ENCODE results near the gene TMEM176A.

GRCh38 chr7:150848111-150848510 is 47.5 kb downstream of the TMEM176A start:
- no peak for TF ChIP-seq CTCF (IDR thresholded peaks at IDR 0.05)
- TF ChIP-seq REST (IDR thresholded peaks at IDR 0.05; ENCODE audit: insufficient read depth in 1 of 2, low read depth in 2 of 2, low read length in 1 of 2) = no peak
- TF ChIP-seq TCF7L2 (IDR thresholded peaks at IDR 0.05; ENCODE audit: low read depth, low read length) = no peak
- no peak for TF ChIP-seq POLR2AphosphoS5 (IDR thresholded peaks at IDR 0.05; ENCODE audit: low read depth, low read length)
- TF ChIP-seq SIN3A (IDR thresholded peaks at IDR 0.05; ENCODE audit: borderline replicate concordance, insufficient read depth, low read depth, low read length) = no peak
